Keratinocyte (primary cell): ENCODE data around the gene RNF144B.

Source experiments
- CTCF ChIP-seq, 3 experiments: IDR thresholded peaks in 1 of 3; conservative IDR thresholded peaks in 1 of 3; optimal IDR thresholded peaks in 1 of 3; 2 replicates in 2 of 3; 3 replicates in 1 of 3; pipeline versions ENCODE3 to v1.5.1; 2011; ENCODE audit warnings: low read length in 3 of 3, mild to moderate bottlenecking in 3 of 3, moderate library complexity in 2 of 3, control low read depth in 1 of 3, inconsistent platforms in 1 of 3; ENCODE audit not compliant: insufficient read depth in 2 of 3; ENCODE audit errors: extremely low read depth in 1 of 3
- EZH2 ChIP-seq: IDR thresholded peaks from one replicate; pipeline ENCODE4 v1.6.1; 2012; ENCODE audit warnings: inconsistent platforms, mild to moderate bottlenecking, low read length, moderate library complexity

GRCh38 chr6:18457065-18457737, 70.1 kb downstream of the RNF144B start:
- TF ChIP-seq CTCF (optimal IDR thresholded peaks at IDR 0.05 in 1 of 3, IDR thresholded peaks at IDR 0.05 in 1 of 3, conservative IDR thresholded peaks at IDR 0.05 in 1 of 3; ENCODE audit: extremely low read depth in 1 of 3, insufficient read depth in 2 of 3, low read length in 3 of 3) = no peak
- no peak for TF ChIP-seq EZH2
